ENCODE measurements around the gene NOBOX.
"Not testable (repeated sequence)": the region's sequence is repeated elsewhere in the genome, so short reads cannot be mapped to it uniquely, and the experiment has no call there.

The NOBOX gene

DNA sequence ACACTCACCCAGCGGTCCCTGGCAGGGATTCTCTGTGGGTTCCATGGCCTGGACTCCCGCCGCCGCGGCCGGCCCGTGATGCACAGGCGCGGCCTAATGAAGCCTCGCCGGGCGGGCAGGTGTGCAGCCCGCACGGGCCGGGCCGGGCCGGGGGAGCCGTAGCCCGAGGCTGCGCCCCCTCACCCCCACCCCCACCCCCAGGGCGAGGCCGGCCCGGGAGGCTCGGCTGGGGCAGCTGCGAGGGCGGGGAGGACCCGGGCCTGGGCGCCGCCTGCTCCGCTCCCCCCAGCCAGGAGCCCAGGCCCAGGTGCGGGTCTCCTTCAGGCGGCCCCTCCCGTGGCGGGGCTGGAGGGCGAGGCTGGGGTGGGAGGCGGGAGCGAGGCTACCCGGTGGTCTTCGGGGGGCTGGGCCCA lies at the start of gene NOBOX:
Gene NOBOX, minus strand, starts transcription at position 45 of the 413 bp plus-strand sequence.
- DNase-seq, result no peak

DNA sequence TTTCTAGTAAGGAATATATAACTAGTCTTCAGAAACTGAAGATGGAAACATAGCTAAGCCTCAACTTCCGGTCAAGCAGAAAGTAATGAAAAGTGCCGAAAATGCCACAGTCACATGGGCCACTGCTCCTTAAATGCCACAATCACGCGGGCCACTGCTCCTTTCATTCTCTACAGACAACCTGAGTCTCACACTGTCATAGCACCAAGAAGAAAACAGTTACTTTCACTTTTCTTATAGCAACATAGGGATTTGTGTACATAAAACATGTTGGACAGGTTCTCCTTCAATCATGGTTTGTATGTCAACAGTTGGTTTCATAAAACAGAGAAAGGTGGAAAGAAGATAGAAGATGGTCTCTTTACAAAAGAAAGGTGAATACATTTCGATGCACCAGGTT lies 48.6 kb upstream of the NOBOX start:
- no peak for DNase-seq

DNA sequence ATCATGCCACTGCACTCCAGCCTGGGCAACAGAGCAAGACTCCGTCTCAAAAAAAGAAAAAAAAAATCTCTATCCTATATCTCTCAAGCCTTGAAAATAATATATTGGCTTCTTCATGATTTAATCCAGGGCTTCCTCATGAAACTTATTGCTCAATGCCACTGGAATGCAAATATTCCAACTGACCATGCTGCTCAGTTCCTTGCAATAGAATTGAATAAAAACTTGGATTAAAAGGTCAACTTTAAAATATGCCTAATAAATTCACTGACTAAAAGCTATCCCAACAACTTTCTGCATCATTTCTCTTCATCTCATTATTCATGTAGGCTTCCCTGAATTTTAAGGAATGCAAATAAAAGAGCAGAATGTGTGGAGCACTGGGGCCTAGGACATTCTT lies 42.1 kb upstream of the NOBOX start:
- no peak for DNase-seq

DNA sequence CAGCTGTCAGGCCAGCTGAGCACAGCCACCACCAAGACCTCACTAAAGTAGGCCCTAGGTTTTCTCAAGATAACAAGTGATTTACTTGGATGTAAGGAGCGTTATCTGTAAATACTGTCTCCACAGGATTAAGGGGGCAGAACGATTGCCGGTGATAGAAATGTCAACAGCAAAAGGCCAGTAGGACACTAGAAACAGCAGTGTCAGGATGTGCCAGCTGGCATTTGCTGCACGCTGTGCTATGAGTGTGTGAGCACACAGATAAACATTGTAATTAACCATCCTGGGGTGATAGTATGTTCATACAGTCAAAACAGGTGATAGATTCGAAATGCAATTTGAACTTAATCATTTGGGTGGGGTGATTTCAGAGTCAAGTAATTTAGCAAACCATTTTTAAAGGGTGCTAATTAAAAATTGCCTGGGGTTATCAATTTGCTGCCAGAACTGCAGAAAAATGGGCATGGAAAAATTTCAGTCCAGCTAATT lies 36.3 kb upstream of the NOBOX start:
- peak; percentile 21 for DNase-seq

DNA sequence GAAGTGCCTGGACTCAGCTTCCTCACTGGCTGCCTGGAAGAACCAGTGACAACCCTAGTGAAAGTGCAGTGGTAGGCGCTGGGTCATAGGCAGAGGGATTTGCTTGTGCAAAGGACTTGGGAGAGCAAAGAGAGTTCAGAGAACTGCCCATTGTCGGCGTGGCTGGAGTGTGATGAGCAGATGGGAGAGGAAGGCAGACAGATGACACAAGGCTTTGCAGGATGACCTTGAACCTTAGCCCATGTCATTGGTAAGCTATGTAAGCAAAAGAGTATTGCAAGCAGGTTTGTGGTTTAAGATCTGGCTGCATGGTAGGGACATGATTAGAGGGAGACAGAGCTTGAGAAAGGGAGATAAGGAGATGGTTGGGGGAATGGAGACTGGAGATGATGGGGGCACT lies 35.3 kb upstream of the NOBOX start:
- DNase-seq, result no peak

DNA sequence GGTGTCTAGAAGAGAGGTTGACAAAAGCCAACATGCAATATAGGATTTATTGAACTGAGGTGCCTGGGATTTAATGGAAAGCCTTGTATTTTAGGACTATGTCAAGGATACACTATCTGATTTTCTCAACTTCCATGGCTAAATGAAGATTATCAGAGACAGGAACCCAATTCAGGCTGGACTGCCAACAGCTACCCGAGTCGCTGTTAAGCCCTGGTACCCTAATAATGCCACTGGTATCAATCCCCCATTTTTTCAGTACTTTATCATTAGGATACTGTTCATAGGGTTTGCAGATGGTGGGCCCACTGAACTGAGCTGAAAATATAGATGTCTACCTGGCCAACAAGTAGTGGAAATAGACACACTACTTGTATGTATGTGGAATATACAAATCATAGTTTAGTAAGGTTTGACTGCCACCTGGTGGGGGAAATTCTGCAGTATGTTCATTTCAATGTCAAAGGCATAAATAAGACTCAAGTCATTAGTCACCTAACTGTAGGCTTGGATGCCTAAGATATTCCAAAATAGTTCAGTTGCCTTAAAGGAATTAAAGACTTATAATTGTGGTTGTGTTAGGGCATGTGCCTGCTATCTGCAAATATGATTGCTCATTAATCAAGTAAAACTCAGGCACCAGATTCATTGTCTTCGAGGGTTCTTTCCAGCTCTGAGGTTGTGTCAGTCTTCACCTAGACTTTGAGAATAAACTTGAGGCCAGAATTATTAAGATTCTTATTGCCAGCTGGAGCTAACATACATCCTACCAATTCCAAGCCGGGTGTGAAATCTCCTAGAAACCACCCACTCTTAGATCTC lies 34.1 kb upstream of the NOBOX start:
- DNase-seq, result peak; percentile 1

DNA sequence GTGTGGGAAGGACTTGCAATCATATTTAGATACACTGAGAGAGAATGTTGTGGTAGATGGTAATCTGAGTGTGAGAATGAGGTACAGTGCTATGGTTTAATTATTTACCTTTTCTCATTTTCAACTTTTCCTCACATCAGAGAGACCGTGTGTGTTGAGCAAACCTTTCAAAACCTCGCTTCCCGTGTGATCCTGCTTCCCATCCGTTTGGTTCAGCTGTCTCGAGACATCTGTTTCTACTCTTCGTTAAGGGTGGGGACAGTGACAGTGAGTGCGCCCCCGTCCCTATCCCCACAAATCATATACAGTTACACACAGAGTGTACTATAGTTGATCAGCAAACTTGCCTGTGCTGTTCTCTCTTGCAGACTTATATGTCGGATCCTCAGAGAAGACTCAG lies 33.0 kb upstream of the NOBOX start:
- DNase-seq, result no peak

DNA sequence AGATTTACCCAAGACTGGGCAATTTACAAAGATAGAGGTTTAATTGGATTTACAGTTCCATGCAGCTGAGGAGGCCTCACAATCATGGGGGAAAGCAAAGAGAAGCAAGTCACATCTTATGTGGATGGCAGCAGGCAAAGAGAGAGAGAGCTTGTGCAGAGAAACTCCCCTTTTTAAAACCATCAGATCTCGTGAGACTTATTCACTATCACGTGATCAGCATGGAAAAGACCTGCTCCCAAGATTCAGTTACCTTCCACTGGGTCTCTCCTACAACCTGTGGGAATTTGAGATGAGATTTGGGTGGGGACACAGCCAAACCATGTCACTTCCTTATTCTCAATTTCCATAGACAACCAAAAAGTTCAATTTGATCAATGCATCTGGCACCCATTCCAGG lies 24.9 kb upstream of the NOBOX start:
- DNase-seq, result no peak

DNA sequence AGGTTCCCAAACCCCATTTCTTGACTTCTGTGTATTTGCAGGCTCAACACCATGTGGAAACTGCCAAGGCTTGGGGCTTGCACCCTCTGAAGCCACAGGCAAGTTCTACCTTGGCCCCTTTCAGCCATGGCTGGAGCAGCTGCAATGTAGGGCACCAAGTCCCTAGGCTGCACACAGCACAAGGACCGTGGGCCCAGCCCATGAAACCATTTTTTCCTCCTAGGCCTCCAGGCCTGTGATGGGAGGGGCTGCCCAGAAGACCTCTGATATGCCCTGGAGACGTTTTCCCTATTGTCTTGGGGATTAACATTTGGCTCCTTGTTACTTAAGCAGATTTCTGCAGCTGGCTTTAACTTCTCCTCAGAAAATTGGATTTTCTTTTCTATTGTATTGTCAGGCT lies 24.0 kb upstream of the NOBOX start:
- not testable (repeated sequence) for DNase-seq

DNA sequence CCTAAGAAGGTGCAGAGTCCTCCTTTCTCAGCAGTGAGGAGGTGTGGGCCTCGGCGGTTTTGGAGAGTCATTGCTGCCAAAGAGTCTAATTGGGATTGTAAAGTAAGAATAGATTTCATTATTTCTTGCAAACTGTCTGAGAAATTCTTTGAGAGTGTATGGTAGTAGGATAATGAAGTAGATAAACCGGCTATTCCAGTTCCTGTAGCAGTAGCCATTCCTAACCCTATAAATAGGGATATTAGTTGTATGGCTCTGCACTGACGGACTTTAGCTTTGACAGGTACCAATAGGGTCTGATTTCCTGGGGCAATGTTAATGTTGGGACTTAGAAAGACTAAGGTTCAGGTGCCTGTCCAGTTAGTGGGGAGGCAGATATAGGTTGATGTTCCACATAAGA lies 15.4 kb upstream of the NOBOX start:
- DNase-seq, result not testable (repeated sequence)

DNA sequence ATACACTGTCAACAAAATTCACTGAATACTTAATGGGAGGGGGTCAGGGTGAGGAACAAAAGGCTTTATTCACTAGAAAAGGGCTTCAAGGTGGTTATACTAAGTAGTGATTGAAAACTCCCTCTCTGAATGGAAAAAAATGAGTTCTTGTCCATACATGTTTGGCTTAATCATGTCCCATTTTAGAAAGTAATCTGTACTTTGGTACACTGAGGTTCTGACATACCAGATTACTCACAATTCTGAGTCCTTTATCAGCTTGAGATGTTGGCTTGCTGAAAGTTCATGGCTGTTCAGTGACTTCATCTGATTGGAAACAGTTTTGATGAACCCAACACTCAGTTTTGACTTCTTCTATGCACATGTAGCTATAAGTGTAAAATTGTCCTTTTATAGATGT lies 12.8 kb upstream of the NOBOX start:
- no peak for DNase-seq

DNA sequence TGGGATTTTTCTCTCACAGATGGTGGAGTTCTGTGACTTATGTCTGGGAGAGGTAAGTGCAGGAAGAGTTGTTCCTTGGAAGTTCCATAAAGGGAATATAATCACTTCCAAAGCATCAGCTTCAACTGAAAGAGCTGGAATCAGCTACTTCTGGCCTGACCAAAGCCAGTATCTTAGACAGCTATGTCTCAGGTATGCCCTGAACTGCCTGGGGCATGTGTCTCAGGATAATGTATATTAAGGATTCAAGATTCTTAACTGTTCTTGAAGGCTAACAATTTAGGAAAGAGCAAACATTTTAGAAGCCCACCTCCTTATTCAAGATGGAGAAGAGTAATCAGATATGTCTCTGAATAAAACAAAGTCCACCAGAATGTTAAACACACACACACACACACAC lies 12.4 kb upstream of the NOBOX start:
- DNase-seq, result no peak

DNA sequence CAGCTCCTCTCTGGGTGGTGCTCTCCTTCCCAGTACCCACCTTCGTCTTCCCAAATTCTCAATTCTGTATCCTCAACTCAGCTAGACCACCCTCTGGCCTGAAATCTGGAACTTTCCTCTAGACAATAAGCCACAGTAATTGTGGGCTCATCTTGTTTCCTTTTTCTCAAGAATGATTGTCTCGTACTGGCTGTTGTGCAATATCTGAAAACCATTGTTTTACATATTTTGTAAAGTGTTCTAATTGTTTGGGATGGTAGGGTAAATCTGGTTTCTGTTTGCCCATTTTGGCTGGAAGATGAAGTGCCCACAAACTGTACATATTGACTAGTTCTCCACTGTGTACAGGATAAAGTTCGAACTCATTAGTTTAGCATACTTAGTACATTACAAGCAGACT lies 11.3 kb upstream of the NOBOX start:
- no peak for DNase-seq

DNA sequence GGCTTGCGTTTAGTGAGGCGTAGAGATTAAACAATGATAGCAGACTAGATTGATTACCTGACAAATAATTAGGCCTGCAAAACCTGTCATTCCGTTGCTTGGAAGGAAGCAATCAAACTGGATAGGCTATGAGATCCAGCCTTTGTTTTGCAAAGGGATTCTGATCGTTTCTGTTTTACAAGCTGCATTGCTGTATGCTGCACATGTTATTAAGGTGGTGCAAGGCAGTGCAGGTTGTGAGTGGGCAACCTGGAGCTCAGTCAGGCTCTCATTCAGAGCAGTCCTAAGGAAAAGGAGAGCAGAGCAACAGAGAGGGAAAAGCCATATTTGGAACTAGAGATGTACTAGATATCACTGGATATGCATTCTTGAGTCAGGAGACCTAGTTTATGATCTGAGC lies 6.9 kb upstream of the NOBOX start:
- DNase-seq, result no peak

DNA sequence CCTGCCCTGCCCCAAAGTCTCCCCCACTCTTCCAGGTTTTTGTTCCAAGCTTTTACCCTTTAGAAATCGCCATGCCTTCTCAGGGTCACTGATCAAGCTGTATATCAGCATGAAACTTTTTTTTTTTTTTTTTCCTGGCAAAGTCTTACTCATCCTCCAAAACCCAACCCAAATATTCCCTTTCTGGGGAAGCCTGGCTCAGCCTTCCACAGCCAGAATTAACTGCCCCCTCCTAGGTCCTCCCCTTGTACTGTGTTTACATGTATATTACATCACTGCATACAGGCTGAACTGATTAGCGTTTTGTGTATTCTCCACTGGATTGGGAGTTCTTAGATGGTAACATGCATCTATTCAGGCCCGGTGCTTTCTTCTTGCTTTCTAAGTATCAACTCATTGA lies 4.6 kb upstream of the NOBOX start:
- DNase-seq, result no peak

DNA sequence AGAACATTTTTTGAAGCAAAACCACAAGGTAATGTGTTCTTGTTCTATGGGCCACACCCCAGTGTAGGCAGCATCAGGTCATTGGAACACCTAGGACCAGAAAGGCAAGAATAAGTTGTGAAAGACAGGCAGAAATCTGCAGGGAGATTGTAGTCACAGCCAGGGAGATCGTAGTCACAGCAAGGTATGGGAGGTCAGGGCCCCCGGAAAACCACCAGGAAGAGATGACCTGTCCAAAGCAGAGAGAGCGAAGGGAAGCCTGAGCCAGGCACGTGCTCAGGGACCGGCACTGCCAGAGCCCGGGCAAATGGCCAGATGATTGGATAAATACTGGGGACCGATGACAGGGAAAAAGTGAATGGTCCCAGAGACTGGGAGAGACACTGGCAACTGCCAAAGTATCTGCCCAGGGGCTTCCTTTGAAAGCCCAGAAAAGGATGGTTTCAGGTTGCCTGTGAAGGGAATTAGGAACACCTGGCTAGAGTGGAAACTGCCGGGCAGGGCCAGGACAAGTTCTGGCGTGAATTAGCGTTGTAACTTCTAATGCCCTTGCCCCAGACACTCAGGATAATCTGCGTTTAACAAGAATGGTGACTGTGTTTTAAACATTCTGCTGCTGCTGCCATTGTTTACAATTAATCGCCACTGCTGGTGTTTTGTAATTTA lies 3.9 kb upstream of the NOBOX start:
- no peak for DNase-seq

DNA sequence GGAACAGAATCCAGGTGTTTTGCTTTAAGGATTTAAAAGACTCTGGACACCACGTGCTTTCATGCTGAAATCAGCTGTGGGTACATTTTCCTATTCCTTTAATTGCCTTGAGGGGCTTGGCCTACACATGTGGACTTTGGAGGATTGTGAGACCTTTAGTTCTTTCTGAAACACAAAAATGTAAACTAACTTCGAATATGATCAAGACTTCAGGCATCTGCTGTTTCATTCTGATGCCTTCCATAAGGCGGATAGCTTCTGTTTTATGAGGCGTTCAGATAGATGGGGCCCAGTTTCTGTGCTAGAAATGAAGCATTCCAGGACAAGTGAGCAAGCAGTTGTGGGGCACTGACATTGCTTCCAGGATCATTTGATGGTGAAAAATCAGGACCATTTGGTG lies 1.5 kb upstream of the NOBOX start:
- no peak for DNase-seq

DNA sequence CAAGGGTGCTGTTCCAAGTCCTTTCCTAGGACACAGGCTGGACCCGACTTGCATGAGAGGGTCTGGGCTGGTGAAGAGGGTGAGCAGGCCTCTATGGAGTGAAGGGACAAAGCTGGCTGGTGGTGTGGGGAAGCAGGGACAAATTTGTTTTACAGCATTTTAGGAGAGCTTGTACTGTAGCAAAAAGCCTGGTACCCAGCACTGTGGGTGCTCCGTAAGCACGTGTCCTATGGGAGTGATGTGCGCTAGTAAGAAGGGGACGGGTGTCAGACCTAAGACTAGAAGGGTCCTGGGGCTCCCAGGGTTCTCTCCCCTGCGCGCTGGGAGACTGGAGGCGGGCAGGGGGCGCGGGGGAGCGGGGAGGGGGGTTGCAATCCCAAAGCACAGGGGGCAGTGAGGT lies 391 bp downstream of the NOBOX start:
- no peak for DNase-seq

DNA sequence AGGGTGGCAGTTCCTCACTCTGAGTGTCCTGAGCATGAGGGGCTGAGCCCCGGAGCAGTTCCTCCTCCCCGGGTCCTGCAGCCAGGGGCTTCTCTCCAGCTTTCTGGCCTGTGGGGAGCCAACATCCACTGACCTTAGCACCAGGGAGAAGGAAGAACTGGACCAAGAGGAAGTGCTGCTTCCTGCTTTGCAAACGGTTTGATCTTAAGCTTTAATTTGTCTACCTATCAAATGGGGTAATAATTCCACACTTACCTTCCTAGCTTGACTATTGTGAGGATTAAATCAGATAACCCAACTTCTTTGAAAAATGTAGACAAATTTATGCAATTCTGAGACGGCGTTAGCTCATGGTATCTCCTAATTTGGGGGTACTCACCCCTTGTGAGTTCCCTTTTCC lies 2.0 kb downstream of the NOBOX start:
- no peak for DNase-seq

DNA sequence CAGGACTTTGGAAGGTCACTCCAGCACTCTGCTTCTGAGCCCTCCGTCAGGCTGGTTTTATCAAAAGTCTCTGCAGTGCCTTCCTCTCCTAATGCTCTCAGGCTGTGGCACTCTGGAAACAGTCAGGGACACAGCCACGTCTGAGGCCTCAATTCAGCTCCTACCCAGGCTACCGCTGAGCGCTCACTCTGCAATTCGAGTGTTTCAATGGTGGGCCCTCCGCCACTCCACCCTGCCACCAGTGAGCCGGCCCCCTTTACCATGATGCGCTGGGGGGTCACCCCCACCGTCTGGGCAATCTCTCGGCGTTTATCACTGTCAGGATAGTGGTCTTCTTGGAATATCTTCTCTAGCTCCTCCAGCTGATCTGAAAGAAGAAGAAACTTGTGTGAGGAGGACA lies 3.5 kb downstream of the NOBOX start:
- no peak for DNase-seq

DNA sequence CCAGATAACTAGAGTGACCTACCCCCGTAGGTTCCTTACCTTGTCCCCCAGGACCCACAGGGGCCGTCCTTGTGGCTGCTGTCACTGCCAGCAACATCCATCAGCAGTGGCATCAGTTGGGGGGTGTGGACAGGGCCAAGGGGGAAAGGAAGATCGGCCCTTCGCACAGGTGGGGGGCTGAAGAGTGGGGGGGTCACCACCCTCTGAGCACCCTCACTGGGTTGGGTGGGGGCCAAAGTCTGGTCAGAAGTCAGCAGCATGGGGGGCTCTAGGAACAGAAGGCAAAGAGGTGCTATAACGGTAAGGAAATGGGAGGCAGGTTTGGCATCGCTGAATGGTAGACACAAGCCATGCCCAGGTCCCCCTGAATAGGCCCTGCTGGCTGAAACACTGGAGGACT lies 4.6 kb downstream of the NOBOX start:
- no peak for DNase-seq

DNA sequence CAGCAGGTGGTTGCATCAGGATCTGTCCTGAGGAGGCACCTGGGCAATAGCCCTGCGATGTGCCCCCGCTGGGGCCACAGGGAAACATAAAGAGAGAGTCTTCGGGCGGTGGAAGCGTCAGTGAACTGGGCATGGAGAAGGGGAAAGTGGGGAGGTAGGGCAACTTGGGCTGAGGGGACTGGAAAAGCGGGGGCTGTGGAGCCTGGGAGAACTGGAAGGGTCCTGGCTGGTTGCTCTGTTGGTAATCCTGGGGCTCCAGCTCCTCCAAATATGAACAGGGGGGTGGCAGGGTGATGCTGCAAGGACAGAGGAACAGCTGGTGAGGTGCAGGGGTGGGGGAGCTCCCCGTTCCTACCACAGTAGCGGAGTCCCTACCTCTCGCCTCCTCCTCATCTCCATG lies 5.2 kb downstream of the NOBOX start:
- DNase-seq, result no peak

DNA sequence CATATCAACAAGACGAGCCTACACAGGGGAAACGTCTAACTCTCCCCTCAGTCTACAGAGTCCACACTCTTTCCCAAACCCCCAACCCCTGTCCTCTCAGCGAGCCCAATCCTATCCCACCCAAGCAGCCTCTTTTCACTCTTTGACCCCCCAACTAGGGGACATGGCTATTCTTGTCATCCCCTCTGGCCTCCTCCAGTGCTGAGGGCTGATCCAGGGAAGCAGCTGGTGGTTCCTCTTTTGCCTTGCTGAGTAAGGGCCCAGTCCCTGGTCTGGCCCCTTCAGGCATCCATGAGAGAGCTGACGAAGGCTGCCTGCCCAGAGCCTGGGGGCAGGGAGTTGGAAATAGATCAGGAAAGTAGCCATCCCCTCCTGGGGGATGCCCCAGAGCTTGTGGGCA lies 6.4 kb downstream of the NOBOX start:
- DNase-seq, result no peak

DNA sequence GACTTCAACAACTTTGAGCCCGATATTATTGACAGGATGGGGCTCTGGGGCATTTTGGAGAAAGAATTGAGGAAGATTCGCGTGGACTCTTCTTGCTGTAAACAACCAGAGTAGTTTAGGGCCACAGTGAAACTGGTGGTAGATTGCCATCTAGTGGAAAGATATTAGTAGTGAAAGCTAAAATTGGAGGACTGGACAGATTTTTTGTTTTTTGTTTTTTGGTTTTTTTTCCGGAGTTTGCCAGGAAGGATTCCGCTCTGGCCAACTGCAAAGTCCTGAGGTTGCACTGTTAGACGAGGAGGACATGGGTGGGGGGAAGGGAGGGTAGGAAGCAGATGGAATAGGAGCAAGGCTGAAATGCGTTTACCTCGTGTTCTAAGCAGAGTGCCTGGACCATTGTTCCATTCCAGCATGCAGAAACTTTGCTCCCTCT lies 11.7 kb downstream of the NOBOX start:
- DNase-seq, result peak; percentile 11

DNA sequence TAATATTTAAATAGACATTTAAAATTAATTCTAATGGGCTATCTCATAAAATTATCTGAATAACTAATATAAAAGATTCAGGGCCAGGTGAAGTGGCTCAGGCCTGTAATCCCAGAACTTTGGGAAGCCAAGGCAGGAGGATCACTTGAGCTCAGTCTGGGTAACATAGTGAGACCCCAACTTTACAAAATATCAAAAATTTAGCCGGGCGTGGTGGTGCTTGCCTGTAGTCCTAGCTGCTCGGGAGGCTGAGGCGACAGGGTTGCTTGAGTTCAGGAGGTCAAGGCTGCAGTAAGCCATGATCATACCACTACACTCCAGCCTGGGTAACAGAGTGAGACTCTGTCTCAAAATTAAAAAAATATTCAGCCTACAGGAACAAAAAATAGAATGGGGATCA lies 12.5 kb downstream of the NOBOX start:
- no peak for DNase-seq

Measured in NCI-H146 (cell line).